AG08395 (cell line): ENCODE measurements around the gene POLR2H.

Source experiments
- DNase-seq: peaks from one replicate; pipeline ENCODE4 v3.0.0; 2012; ENCODE audit warnings: mixed read lengths, low spot score

The POLR2H gene

GRCh38 chr3:184387174-184387714, 25.7 kb downstream of the POLR2H start:
- DNase-seq = no peak

- DNase-seq = no peak
Observed at GRCh38 chr3:184388164-184388935, 26.8 kb downstream of the POLR2H start.

- no peak for DNase-seq
Observed at GRCh38 chr3:184388936-184389230, 27.4 kb downstream of the POLR2H start.

GRCh38 chr3:184389384-184389783, 27.9 kb downstream of the POLR2H start:
- no peak for DNase-seq

- DNase-seq = no peak
Observed at GRCh38 chr3:184389935-184390528, 28.5 kb downstream of the POLR2H start.

GRCh38 chr3:184391266-184391665, 29.8 kb downstream of the POLR2H start:
- no peak for DNase-seq

- no peak for DNase-seq
Observed at GRCh38 chr3:184395320-184395660, 33.8 kb downstream of the POLR2H start.

- DNase-seq = peak; percentile 92
Observed at GRCh38 chr3:184399410-184399809, 37.9 kb downstream of the POLR2H start.

GRCh38 chr3:184405075-184406030, 43.8 kb downstream of the POLR2H start:
- no peak for DNase-seq

- no peak for DNase-seq
Observed at GRCh38 chr3:184409331-184409926, 47.9 kb downstream of the POLR2H start.

GRCh38 chr3:184409946-184410500, 48.5 kb downstream of the POLR2H start:
- no peak for DNase-seq

GRCh38 chr3:184414418-184415202, 53.1 kb downstream of the POLR2H start:
- DNase-seq = no peak

GRCh38 chr3:184415203-184415490, 53.6 kb downstream of the POLR2H start:
- no peak for DNase-seq

GRCh38 chr3:184417619-184418327, 56.3 kb downstream of the POLR2H start:
- DNase-seq = peak; percentile 86
